ENCODE measurements around the gene OTUD7B.
"Not testable (repeated sequence)": the region's sequence is repeated elsewhere in the genome, so short reads cannot be mapped to it uniquely, and the experiment has no call there.

OTUD7B gene

DNA sequence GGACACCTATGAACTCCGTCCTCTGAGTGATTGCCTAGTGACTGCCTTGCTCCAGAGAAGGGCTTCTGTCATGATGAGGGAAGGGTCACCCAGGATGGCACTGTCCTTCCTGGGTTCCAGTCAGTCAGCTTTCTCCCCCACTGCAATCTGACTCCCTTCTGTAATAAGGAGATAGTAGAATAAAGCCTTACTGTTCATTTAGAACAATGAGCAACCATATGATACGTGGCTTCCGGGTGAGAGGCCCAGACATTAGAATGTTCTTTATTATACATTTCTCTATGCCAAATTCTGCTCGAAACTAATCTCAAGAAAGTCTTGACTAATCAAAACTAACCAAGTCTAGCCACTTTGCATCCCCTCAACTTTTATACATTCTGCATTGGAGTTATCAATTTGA lies 65.3 kb downstream of the OTUD7B start:
- no peak for DNase-seq (ENCODE audit: low spot score)

DNA sequence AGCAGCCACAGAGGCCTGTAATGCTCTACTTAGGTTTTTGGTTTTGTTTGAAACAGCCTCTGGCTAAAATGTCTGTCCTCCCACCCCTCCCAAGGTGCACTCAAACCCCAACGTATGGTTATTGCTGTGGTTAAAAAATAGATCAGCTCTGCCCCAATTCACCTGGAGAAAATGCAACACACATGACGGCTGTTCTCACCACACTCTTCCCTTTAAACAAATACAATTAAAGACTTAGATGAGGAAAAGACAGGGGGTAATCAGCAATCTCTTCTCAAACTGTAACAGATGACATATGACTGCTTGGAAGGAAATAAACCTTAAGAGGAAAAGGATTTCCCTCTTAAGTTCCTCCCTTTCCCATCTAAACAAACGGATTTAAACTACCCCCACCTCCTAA lies 67.6 kb downstream of the OTUD7B start:
- DNase-seq (ENCODE audit: low spot score), result no peak

DNA sequence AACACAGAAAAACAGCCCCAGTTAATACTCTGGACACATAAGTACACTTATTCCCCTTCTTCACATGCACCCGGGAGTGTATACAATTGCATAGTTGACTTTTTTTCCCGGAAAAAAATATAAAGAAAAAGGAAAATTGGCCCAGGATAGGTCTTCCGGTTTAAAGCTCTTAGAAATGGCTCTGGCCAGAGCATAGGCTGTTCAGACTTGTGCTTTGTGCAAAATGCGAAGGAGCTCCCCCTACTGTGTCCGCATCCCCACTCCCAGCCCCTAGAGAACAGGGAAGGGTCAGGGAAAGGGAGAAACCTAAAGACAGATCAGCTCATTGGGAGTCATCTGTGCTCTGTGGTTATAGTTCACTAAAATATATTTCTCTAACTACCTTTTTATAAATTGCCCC lies 68.3 kb downstream of the OTUD7B start:
- DNase-seq (ENCODE audit: low spot score), result no peak

DNA sequence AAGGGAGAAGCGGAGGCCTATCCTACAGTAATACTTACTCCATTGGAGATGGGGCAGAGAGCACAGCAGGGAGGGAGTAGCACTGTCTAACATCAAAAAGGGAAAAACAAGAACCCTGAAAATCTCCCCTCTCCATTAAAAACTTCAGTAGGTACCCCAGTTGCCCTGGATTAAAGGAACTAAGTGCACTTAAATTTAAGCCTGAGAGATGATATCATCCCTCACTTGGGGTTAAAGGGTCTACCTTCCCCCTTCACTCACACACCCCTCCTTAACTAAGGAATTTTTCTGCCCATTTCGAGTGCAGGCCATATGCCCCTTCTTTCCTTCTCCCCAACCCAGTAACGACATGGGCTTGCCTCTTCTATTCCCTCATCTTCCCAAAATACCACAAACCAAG lies 70.1 kb downstream of the OTUD7B start:
- no peak for DNase-seq (ENCODE audit: low spot score)

DNA sequence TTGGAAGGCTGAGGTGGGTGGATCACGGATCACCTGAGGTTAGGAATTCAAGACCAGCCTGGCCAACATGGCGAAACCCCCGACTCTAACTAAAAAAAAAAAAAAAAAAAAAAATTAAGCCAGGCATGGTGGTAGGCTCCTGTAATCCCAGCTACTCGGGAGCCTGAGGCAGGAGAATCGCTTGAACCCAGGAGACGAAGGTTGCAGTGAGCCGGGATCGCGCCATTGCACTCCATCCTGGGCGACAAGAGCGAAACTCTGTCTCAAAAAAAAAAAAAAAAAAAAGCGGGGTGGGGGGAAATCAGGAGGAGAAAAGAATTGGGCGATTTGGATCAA lies 71.9 kb downstream of the OTUD7B start:
- not testable (repeated sequence) for DNase-seq (ENCODE audit: low spot score)

DNA sequence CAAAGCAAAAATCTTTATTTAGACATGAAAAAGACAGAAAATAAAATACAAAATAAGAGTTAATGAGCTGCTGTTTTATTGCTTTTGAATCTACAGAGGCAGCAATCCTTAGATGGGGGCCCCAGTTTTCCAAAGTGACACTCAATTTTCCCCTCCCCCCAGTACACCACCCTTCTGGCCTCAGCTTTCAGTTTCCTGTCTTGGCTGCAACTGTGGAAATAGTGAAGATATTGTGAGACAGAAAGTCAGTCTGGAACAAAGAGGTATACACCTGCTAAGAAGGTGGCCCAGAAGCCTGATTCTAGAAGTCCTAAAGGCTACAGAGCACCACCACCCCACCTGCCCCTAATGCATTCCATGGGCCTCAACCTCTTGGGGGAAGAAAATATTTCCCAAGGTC lies 72.8 kb downstream of the OTUD7B start:
- no peak for DNase-seq (ENCODE audit: low spot score)

DNA sequence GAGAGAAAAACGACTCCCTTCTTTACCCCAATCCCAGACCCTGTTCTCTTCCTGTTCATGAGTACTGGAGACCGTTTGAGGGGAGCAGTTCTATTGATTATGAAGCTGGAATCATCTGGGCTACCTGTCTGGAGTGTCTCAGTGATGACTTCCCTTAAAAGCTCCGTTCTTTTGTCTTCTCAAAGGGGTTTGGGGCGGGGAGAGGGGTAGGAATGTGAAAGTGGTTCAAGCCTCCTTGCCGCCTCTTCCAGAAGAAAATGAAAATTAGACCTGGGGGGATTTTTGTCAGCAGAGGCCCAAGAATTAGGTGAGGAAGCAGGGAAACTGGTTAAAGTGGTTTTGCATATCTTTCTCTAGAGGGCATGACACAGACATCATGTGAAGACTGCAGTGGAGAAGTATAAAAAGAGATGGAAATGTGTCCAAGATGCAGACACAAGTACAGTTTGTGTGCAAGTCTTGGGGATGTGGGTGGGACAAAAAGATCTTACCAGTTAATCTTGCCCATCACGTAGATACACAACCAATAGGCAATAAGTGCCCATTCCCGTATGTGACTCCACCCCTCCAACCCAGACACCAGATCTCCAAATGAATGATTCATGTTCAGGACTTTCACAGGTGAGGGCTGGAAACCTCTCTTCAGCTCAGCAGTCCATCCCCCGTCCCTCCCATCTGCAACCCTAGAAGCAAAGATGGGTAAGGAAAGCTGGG lies 73.4 kb downstream of the OTUD7B start:
- DNase-seq (ENCODE audit: low spot score), result no peak

DNA sequence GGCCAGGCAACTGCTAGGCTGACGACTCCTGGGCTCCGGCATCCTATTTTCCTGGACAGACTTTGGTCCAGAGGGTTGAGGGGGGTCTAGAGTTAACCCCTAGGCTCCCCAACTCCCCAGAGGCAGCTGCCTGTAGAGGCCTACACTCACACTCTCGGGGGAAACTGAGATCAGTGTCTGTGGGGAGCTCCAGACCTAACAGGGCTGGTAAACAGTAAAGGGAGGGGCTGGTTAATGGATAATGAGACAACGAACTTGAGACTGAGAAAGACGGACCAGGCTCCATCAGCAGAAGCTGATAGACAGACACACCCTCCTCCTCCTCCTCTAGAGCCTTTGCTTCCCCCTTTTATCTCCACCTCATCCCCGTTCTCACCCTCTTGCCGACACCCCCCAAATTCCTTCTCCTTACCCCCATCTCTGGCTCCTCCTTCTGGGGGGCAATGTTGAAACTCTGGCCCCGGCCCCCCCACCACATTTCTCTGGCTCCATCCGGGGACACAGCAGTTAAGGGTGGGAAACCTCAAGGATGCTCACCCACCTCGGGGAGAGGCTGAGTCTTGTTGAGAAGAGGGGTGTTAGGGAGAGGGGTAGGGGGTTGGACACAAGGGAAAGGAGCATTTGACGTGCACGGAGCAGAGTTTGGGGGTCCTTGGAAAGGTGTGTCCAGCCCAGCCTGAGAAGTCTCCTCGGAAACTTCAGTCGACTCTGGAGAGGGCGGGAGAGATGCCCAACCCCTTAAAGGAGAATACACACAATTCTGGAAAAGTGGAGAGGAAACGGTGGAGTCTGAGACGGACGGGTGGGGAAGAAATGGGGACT lies 74.1 kb downstream of the OTUD7B start, which contains the start of gene MTMR11:
Gene MTMR11, minus strand, starts transcription at position 710 of the 822 bp plus-strand sequence. Its CDS starts 232 bp downstream, at position 478.
- no peak for DNase-seq (ENCODE audit: low spot score)

DNA sequence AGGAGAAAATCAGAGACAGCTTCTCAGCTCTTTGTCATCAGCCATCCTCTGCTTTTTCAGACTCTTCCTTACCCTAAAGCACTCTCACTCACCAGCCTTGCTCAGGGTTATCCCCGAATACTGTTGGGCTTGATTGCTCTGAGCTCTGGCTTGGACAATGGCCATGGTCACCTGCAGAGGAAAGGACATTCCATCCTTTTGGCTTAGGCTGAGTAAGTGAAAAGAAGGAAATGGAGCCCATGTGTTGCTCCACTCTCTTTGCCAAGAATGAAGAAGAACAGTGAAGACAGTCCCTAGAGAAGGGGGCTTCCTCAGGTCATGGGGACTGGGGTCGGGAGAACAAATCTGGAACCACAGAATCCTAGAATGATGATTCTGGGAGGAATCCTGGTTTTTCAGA lies 76.2 kb downstream of the OTUD7B start:
- DNase-seq (ENCODE audit: low spot score), result no peak

DNA sequence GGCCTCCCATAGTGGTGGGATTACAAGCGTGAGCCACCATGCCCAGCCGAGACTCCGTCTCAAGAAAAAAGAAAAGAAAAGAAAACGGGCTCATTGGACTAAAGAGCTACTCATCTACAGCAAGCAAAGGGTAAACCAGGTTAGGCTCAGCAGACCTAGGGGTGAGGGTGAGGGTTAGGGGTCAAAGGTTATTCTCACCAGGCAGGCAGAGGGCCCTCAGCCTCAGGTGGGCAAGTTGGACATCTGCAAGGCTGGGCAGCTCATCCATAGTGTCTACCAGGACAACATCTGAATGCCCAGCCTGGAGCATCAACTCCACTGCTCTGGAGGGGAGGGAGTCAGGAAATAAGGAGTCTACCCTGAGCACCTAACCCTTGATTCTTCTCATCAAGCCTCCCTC lies 77.3 kb downstream of the OTUD7B start:
- no peak for DNase-seq (ENCODE audit: low spot score)

DNA sequence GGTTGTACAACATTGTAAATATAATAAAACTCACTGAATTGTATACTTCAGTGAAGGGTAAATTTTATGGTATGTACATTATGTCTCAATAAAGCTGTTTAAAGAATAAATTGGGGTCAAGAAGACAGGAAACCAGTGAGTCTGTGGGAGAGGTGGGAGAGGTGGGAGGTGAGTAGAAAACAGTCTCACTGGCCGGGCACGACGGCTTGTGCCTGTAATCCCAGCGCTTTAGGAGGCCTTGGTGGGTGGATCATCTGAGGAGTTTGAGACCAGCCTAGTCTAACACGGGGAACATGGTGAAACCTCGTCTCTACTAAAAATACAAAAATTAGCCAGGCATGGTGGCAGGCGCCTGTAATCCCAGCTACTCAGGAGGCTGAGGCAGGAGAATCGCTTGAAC lies 78.1 kb downstream of the OTUD7B start:
- no peak for DNase-seq (ENCODE audit: low spot score)

DNA sequence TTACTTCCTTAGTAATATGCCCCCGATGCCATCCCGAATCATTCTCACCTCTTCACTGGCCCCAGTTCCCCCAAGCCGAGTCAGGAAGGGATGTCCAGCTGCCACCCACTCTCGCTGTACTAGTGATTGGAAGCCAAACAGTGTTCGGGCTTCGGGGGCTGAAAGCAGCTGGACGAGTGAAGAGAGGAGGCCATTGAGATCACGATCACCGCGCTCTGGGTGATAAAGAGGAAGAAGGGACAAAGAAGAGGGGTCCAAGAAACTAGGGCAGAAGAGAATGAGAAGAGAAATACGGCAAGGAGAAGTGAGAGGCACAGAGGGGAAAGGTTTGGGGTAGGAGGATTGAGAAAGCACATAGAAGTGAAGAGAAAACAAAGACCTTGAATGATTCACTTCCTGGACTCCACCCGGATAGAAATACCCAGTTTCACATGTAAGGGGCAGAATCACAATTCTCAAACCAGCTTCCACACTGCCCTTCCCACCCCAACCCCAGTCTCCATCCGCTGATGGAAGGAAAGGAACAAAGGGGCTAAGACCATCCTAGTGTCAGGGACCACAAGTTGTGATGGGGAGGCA lies 79.2 kb downstream of the OTUD7B start:
- DNase-seq (ENCODE audit: low spot score), result no peak

DNA sequence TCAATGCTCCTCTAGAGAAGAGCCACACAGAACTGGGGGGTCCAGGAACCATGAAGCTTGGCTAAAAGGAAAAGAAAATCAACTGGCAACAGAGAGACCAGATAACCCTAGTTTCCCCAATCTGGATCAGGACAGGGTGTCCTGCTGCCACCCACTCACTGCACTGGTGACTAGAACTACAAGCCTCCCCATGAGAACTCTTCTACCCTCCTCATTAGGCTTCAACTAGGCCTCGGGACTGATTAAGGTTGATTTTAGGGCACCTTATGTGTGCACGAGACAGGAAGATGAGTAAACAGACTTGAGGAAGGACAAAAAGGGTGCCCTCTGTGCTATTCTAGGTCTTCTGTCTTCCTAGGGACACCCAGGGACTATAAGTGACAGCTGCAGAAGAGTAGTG lies 80.7 kb downstream of the OTUD7B start:
- no peak for DNase-seq (ENCODE audit: low spot score)

DNA sequence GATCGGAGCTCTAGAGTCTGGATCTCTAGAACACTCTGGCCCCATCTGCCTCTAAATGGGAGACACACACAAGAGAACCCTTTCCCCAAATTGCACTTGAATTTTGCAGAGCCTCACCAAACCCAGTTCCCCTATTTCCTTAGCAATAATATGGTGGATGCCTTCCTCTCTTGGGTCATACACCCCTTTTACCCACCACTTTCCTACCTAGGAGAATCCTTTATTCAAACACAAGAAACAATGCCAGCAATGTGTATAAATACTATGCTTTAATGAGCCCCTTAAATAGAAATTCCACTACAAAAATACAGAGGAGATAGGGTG lies 82.2 kb downstream of the OTUD7B start:
- no peak for DNase-seq (ENCODE audit: low spot score)

DNA sequence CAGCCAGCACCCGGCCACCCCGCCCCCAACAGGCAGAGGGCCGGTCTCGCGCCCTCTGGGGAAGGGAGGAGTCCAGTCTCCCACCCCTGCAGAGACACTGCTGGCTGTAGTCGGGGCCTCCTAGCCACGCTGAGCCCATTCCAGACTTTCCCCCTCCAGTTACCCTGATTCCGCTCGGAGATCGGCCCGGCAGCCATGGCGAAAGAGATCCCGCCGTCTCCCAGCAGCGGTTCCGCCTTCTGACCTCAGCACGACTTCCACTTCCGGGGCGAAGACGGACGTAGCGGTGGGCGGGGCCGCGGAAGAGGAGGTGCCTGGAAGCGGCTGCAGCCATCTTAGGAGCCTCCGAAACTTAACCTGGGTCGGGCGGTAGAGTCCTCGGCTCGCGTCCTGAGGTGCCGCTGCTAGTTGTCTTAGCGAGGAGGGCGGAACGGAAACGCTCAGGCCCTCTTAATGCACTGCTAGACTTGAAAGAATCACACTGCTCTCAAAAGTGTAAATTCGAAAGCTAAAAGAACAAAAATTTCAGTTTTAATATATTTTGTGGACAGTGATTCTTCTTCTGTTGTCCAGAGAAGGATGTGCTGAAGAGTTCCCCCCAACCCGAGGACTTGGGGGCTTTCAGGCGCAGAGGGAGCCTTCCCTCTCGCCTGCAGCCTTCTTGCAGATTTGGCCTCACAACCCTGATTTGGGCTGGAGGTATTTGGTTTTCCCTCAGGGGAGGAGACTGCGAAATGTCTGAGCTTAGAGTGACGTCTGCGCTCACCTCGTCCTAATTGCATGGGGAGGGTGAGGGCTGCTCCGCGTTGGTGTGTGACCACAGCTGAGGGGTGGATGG lies 82.7 kb downstream of the OTUD7B start, which contains the start of gene SF3B4:
Gene SF3B4, minus strand, starts transcription at position 241 of the 838 bp plus-strand sequence. Its CDS starts 44 bp downstream, at position 197.
- peak; percentile 89 for DNase-seq (ENCODE audit: low spot score)

DNA sequence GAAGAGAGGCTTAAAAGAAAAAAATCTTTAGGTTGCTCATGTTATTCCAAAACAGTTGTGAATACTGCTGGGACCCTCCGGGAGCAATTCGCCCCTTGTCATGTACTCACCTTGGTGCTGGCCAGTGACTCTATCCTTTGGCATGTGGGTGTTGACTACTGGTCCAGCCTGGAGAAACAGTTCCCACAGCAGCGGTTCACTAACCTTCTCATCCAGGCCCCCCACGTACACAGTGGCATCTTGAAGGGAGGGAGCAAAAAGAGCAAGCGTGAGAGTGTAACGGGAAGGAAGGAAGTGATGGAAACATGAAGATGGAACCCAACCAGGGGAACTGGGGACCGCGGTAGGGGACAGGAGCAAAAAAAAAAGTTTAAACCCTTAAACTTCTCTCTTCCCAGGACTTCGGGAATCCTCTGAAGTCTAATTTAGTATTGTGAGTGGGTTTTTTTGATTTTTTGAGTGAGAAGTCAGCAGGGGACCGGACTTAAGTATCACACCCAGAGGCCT lies 83.4 kb downstream of the OTUD7B start:
- no peak for DNase-seq (ENCODE audit: low spot score)

DNA sequence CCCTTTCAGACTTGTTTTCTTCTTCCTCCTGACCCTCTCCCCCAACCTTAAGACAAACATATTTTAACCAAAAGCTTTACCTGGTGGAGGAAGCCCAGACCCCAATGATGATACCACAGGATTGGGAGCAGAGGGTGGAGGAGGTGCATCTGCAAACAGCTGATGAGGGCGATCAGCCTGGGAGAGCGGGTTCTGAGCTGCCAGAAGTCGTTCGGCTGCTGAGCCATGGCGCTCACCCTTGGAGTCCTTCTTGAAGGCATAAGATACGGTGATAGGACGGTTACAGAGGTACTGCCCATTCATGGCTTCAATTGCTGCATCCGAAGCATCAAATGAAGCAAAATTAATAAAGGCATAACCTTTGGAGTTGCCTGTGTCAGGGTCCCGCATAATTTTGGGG lies 84.2 kb downstream of the OTUD7B start:
- no peak for DNase-seq (ENCODE audit: low spot score)

DNA sequence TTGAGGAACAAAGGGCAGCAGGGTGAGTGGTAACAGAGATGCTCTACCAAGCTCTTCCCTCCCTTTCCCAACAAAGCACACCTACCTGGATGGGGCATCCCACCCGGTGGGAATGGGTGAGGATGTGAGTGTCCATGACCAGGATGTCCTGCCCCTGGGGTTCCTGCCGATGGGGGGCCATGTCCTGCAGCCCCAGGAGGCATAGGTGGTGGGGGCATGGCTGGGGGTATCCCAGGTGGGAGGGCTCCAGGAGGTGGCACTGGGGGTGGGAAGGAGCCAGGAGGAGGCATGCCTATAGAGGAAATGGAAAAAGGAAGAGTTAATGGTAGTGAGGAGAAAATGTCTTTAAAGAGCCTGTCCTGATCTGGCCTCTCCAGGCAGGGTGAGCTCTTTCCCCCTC lies 84.8 kb downstream of the OTUD7B start:
- DNase-seq (ENCODE audit: low spot score), result no peak

DNA sequence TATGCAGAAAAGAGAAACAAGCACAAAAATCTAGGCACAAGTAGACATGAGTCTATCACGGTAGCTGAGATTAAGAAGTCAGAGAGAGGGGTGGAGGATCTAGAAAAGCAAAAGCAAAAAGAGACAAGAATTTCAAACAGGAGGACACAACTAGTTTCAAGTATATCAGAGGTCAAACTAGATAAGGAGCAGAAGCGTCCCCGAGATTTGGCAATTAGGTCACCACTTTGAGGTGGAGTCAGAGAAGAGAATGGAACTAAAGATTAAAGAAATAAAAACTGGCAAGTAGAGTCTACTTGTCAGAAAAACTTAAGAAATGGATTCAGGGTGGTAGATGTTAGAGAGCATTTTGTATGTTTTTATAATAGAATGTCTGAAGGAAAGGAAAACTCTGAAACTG lies 85.2 kb downstream of the OTUD7B start:
- DNase-seq (ENCODE audit: low spot score), result no peak

DNA sequence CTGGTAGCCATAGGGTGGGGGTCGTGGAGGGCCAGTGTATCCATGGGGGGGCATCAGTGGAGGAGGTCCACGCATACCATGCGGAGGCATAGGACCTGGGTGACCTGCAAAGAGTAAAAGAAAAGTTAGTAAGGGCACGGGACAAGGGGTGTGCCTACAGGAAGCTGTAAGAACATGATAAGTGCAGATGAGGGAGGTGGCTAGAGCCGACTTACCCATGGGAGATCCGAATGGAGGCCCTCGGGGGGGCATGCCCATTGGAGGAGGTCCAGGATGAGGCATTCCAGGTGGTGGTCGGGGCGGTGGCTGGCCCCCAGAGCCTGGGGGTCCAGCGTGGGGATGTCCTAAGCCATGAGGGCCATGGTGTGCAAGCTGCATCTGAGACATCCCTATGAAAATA lies 86.9 kb downstream of the OTUD7B start:
- DNase-seq (ENCODE audit: low spot score), result no peak

DNA sequence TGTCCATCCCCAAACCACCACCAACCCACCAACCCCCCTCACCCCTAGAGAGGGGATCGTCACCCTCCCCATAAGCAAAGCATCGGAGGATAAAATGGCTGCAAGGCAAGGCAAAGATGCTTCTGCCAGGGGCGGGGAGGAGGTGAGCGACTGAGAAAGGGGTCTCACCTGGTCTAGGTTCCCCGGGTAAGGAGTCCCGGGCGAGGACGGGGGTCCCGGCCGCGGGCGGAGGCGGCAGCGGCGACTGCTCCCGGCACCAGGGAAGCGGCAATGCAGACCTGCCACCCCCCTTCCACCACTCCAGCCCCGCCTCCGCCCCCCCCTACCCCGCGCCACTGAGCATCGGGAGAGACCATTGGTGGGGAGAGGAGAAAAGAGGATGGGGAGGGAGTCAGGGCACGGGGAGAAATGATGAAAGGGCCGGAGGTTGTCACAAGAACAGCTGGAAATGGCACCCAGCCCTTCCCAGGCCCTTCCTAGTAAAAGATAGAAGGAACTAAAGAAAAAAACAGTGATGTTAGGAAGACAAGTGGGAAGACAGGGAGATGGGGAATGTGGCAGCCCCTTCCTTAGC lies 92.9 kb downstream of the OTUD7B start, which contains the start of gene SV2A:
Gene SV2A, minus strand, starts transcription at position 274 of the 574 bp plus-strand sequence. CDS start 4,004 bp downstream, outside the sequence.
- DNase-seq (ENCODE audit: low spot score), result no peak

DNA sequence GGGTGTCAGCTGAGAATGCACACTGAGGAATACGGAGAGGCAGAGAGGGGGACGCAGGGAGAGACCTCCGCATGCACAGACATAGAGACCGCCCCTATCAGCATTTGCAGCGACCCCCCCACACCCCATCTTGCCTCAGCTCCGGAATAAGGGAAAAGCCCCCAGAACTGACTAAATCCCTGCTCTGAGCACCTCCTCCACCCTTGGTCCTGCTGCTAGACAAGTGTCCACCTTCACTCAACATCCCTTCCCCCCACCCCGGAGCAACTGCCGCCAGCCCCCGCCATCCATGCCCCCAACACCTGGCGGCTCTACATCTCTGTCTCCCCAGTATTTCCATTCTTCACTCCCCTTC lies 93.7 kb downstream of the OTUD7B start:
- no peak for DNase-seq (ENCODE audit: low spot score)

Data from kidney capillary endothelial cell (primary cell).